Fibroblast of lung (primary cell): ENCODE measurements around the gene OR10H1. TPM values are rescaled to one million over a fixed set of nuclear protein-coding genes. Genes with fewer than 3 reads are reported as not detected.

Experiments
- DNase-seq, 2 donors: peaks; one replicate each; pipeline versions ENCODE4 v3.0.0 to v3.0.0-alpha.2; 2010; ENCODE audit warnings: low read depth in 2 of 2
- H2AFZ ChIP-seq: 2 replicates; pipeline ENCODE4 v1.5.1; 2012; ENCODE audit warnings: low read length, control low read depth, inconsistent platforms
- H3K27ac ChIP-seq: 2 replicates; pipeline ENCODE4 v1.5.1; 2011; ENCODE audit warnings: low read length, control low read depth; ENCODE audit not compliant: insufficient read depth
- H3K27me3 ChIP-seq: 2 replicates; pipeline ENCODE4 v1.5.1; 2011; ENCODE audit warnings: mild to moderate bottlenecking, low read length; ENCODE audit not compliant: control insufficient read depth, insufficient read depth
- H3K36me3 ChIP-seq: 2 replicates; pipeline ENCODE4 v1.5.1; 2011; ENCODE audit warnings: low read length; ENCODE audit not compliant: control insufficient read depth, insufficient read depth
- H3K4me1 ChIP-seq: 2 replicates; pipeline ENCODE4 v1.5.1; 2011; ENCODE audit warnings: low read length; ENCODE audit not compliant: control insufficient read depth, insufficient read depth; ENCODE audit errors: extremely low read depth
- H3K4me2 ChIP-seq: 2 replicates; pipeline ENCODE4 v1.5.1; 2011; ENCODE audit warnings: low read length, control low read depth; ENCODE audit not compliant: insufficient read depth; ENCODE audit errors: extremely low read depth
- H3K4me3 ChIP-seq, 4 experiments: fragments of 200-600 bp in 1 of 4; sonication (generic) in 1 of 4; replicated peaks in 1 of 4; 2 replicates each; pipeline ENCODE4 v1.5.1; 2011 to 2016; ENCODE audit warnings: low read length in 4 of 4, low read depth in 3 of 4, mild to moderate bottlenecking in 3 of 4, control low read depth in 2 of 4, inconsistent platforms in 1 of 4, mixed read lengths in 1 of 4; ENCODE audit not compliant: insufficient read depth in 1 of 4; ENCODE audit errors: control extremely low read depth in 1 of 4
- H3K79me2 ChIP-seq: 2 replicates; pipeline ENCODE4 v1.5.1; 2012; ENCODE audit warnings: mild to moderate bottlenecking, low read length, inconsistent platforms; ENCODE audit not compliant: control insufficient read depth, insufficient read depth
- H3K9ac ChIP-seq: 2 replicates; pipeline ENCODE4 v1.5.1; 2011; ENCODE audit warnings: mild to moderate bottlenecking, low read length, control low read depth; ENCODE audit not compliant: insufficient read depth
- H3K9me3 ChIP-seq: 2 replicates; pipeline ENCODE4 v1.5.1; 2012; ENCODE audit warnings: low read depth, low read length; ENCODE audit not compliant: control insufficient read depth, insufficient read depth
- H4K20me1 ChIP-seq: 2 replicates; pipeline ENCODE4 v1.5.1; 2011; ENCODE audit warnings: low read length; ENCODE audit not compliant: control insufficient read depth, insufficient read depth; ENCODE audit errors: extremely low read depth
- EZH2 ChIP-seq: IDR thresholded peaks from 2 replicates; pipeline ENCODE4 v1.5.1; 2012; ENCODE audit warnings: low read length, control low read depth, mild to moderate bottlenecking; ENCODE audit errors: missing control alignments
- polyA plus RNA-seq, 2 donors: library from polyadenylated mRNA; depleted of rRNA in 1 of 2; stranded (reverse) in 1 of 2; unstranded in 1 of 2; fragments of >200 nt; gene quantifications; 2 replicates each; pipeline ENCODE4 v1.2.1, GENCODE V29; 2011 to 2012; ENCODE audit warnings: missing spikeins in 1 of 2
- total RNA-seq: library from RNA; depleted of rRNA; stranded (reverse); fragments of >200 nt; gene quantifications from 2 replicates; pipeline ENCODE4 v1.2.1, GENCODE V29; 2014
- TF ChIP-seq, protein P1 (sequence below), 2 donors: IDR thresholded peaks in 1 of 2; conservative IDR thresholded peaks in 1 of 2; 1 replicate in 1 of 2; 2 replicates in 1 of 2; pipeline ENCODE4 v1.5.1; 2011 to 2012; ENCODE audit warnings: low read length in 2 of 2, control low read depth in 1 of 2, inconsistent platforms in 1 of 2, low read depth in 1 of 2, mild to moderate bottlenecking in 1 of 2

OR10H1 gene
- total and polyA plus RNA-seq, 2 donors (not counting 1 experiment from before 2014, with no cell fraction given) = not detected

DNA sequence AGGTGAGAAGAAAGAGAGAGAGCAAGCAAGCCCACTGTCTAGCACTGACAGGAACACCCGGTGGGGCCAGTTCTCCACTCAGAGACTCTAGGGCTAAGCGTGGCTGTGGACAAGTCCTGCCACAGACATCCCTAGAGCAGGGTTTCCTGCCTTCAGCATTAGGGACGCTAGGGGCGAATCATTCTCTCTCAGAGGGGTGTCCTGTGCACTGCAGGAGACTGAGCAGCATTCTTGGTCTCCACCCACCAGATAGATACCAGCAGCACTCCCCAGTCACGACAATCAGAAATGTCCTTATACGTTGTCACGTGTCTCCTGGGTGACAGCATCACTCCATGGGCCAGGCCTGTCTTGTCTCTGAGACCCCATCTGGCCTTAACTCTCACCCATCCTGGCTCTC lies 1.5 kb downstream of the OR10H1 start:
- Histone ChIP-seq H3K4me2 (no peak overlapping the region), H4K20me1 (no peaks in the 10 kb centered on the region), H3K4me1 (no peaks in the 10 kb centered on the region), H3K27ac (no peak overlapping the region), H2AFZ (no peak overlapping the region), H3K36me3 (no peaks in the 10 kb centered on the region), H3K9me3 (no peaks in the 10 kb centered on the region), H3K79me2 (no peaks in the 10 kb centered on the region), H3K4me3 (no peak overlapping the region), H3K9ac (no peak overlapping the region), H3K27me3 (no peaks in the 10 kb centered on the region)
- DNase-seq = no peak
- no peak for TF ChIP-seq EZH2
- TF ChIP-seq, protein P1, sequence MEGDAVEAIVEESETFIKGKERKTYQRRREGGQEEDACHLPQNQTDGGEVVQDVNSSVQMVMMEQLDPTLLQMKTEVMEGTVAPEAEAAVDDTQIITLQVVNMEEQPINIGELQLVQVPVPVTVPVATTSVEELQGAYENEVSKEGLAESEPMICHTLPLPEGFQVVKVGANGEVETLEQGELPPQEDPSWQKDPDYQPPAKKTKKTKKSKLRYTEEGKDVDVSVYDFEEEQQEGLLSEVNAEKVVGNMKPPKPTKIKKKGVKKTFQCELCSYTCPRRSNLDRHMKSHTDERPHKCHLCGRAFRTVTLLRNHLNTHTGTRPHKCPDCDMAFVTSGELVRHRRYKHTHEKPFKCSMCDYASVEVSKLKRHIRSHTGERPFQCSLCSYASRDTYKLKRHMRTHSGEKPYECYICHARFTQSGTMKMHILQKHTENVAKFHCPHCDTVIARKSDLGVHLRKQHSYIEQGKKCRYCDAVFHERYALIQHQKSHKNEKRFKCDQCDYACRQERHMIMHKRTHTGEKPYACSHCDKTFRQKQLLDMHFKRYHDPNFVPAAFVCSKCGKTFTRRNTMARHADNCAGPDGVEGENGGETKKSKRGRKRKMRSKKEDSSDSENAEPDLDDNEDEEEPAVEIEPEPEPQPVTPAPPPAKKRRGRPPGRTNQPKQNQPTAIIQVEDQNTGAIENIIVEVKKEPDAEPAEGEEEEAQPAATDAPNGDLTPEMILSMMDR (conservative IDR thresholded peaks at IDR 0.05 in 1 of 2, IDR thresholded peaks at IDR 0.05 in 1 of 2; ENCODE audit: low read depth in 1 of 2, low read length in 2 of 2) = no peak

DNA sequence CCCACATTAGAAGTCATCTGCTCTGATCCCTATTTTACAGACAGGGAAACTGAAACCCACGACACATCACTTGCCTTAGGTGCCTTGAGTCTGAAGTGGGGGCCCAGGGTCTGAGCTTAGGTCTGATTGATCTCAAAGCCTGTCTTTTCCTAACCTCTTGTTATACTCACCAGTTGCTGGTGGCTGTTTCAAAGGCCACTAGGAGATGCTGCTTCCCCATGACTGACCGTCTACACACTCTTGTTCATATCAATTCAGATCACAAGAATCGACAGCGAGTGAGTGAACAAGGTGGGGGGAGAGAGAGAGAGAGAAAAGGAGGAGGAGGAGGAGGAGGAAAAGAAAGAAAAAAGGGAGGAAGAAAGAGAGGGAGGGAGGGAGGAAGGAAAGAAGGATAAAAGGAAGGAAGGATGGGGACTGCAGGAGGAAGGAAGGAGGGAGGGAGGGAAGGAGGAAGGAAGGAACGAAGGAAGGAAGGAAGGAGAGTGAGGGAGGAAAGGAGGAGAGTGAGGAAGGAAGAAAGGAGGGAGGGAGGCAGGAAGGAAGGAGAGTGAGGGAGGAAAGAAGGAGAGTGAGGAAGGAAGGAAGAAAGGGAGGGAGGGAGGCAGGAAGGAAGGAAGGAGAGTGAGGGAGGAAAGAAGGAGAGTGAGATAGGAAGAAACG lies 3.3 kb downstream of the OR10H1 start:
- Histone ChIP-seq H3K27me3 (no peaks in the 10 kb centered on the region), H3K27ac (no peak overlapping the region), H3K4me2 (no peak overlapping the region), H2AFZ (no peak overlapping the region), H3K9me3 (no peaks in the 10 kb centered on the region), H4K20me1 (no peaks in the 10 kb centered on the region), H3K9ac (no peak overlapping the region), H3K36me3 (no peaks in the 10 kb centered on the region), H3K4me1 (no peaks in the 10 kb centered on the region), H3K4me3 (no peak overlapping the region), H3K79me2 (no peaks in the 10 kb centered on the region)
- DNase-seq = no peak
- no peak for TF ChIP-seq EZH2
- TF ChIP-seq, protein P1 (conservative IDR thresholded peaks at IDR 0.05 in 1 of 2, IDR thresholded peaks at IDR 0.05 in 1 of 2; ENCODE audit: low read depth in 1 of 2, low read length in 2 of 2) = no peak

DNA sequence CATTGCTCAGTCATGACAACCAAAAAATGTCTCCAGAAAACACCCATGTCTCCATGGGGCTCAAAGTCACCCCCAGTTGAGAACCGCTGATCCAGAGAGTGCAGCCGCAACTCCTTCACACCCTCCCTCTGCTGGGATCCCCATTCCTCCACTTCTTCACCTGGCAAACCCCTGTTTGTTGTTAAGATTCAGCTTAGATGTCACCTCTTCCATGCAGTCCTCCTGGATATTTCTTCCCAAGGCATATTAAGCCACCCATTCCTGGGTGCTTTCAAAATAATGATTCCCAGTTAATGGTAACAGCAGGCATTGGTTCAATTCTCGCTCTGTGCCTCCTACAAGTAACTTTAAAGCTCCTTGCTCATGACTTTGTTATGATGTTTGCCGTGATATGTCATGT lies 4.0 kb downstream of the OR10H1 start:
- H3K4me2 ChIP-seq = no peak overlapping the region
- H3K36me3 ChIP-seq = no peaks in the 10 kb centered on the region
- no peak overlapping the region for H3K27ac ChIP-seq
- H3K79me2 ChIP-seq = no peaks in the 10 kb centered on the region
- H2AFZ ChIP-seq = no peak overlapping the region
- no peaks in the 10 kb centered on the region for H4K20me1 ChIP-seq
- H3K27me3 ChIP-seq = no peaks in the 10 kb centered on the region
- no peaks in the 10 kb centered on the region for H3K9me3 ChIP-seq
- H3K4me3 ChIP-seq = no peak overlapping the region
- DNase-seq = no peak
- no peak overlapping the region for H3K9ac ChIP-seq
- no peak for TF ChIP-seq EZH2
- TF ChIP-seq, protein P1 (conservative IDR thresholded peaks at IDR 0.05 in 1 of 2, IDR thresholded peaks at IDR 0.05 in 1 of 2; ENCODE audit: low read depth in 1 of 2, low read length in 2 of 2) = no peak
- no peaks in the 10 kb centered on the region for H3K4me1 ChIP-seq
